Activated naive CD8-positive, alpha-beta T cell treated with anti-CD3 and anti-CD28 coated beads, Interleukin-2, amount 50 U/mL, for 24 hours (primary cell): Measurements from ENCODE around the gene ZSWIM2.
"Not testable (repeated sequence)": the region's sequence is repeated elsewhere in the genome, so short reads cannot be mapped to it uniquely, and the experiment has no call there.

ENCODE experiments used
- ATAC-seq: fragments of 150-1000 bp; cut with Tn5 transposase; one replicate; pipeline ENCODE4 v1.10.0; 2021
- DNase-seq: peaks from one replicate; pipeline ENCODE4 v3.0.0; 2021
- H3K27ac Mint-ChIP-seq: one replicate; pipeline ENCODE4 v1.8.0; 2021; ENCODE audit warnings: mild to moderate bottlenecking, mixed read lengths
- H3K27me3 Mint-ChIP-seq: one replicate; pipeline ENCODE4 v1.8.0; 2021; ENCODE audit warnings: mixed read lengths
- H3K36me3 Mint-ChIP-seq: one replicate; pipeline ENCODE4 v1.8.0; 2021; ENCODE audit warnings: low read depth, mixed read lengths
- H3K4me1 Mint-ChIP-seq: one replicate; pipeline ENCODE4 v1.8.0; 2021; ENCODE audit warnings: mixed read lengths
- H3K4me3 Mint-ChIP-seq: one replicate; pipeline ENCODE4 v1.8.0; 2021; ENCODE audit warnings: mild to moderate bottlenecking, moderate library complexity, mixed read lengths
- H3K9me3 Mint-ChIP-seq: one replicate; pipeline ENCODE4 v1.8.0; 2021; ENCODE audit warnings: mixed read lengths

ZSWIM2 gene

DNA sequence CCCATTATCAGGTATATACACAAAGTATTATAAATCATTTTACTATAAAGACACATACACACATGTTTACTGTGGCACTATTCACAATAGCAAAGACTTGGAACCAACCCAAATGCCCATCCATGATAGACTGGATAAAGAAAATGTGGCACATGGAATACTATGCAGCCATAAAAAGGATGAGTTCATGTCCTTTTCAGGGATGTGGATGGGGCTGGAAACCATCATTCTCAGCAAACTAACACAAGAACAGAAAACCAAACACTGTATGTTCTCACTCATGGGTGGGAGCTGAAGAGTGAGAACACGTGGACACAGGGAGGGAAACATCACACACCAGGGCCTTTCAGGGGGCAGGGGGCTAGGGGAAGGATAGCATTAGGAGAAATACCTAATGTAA is 50.4 kb downstream of the ZSWIM2 start:
- H3K9me3 Mint-ChIP-seq, H3K27me3 Mint-ChIP-seq, H3K36me3 Mint-ChIP-seq: not testable (repeated sequence)

DNA sequence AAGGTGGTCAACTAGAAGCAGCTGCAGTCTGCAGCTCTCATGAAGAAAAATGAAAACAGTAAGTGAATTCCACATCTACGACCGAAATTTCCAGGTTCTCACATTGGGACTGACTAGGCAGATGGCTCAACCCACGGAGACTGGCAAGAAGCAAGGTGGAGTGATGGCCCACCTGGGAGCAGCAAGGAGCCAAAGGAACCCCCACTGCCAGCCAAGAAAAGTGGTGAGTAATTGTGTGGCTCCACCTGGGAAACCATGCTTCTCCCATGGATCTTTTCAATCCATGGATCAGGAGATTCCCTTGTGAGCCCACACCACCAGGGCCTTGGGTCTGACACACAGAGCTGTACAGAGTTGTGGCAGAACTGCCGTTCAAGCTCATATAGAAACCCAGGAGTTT is 64.0 kb downstream of the ZSWIM2 start:
- DNase-seq: no peak
- Mint-ChIP-seq H3K36me3 (no peaks in the 10 kb centered on the region), H3K27me3 (no peaks in the 10 kb centered on the region), H3K4me3 (no peak overlapping the region), H3K27ac (no peak overlapping the region), H3K9me3 (peaks cover 16% of the 10 kb centered on the region), H3K4me1 (no peaks in the 10 kb centered on the region)
- ATAC-seq: no peak

More for the DNA sequence above, 50.4 kb downstream of the ZSWIM2 start:
- not testable (repeated sequence) for DNase-seq, ATAC-seq, H3K27ac Mint-ChIP-seq, H3K4me3 Mint-ChIP-seq, H3K4me1 Mint-ChIP-seq

DNA sequence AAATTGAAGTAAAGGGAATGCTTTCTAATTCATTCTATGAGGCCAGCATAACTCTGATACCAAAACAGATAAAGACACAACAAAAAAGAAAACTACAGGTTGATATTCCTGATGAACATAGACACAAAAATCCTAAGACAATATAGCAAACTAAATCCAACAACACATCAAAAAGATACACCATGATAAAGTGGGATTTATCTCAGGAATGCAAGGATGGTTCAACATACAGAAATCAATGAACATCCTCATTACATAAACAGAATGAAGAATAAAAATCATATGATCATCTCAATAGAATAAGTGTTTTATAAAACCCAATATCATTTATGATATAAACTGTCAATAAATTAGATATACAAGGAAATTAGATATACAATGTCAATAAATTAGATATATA is 65.7 kb downstream of the ZSWIM2 start:
- ATAC-seq (no peak), DNase-seq (no peak)
- Mint-ChIP-seq H3K27ac (no peak overlapping the region), H3K36me3 (no peaks in the 10 kb centered on the region), H3K4me1 (no peaks in the 10 kb centered on the region), H3K4me3 (no peak overlapping the region), H3K9me3 (peaks cover 12% of the 10 kb centered on the region), H3K27me3 (no peaks in the 10 kb centered on the region)

DNA sequence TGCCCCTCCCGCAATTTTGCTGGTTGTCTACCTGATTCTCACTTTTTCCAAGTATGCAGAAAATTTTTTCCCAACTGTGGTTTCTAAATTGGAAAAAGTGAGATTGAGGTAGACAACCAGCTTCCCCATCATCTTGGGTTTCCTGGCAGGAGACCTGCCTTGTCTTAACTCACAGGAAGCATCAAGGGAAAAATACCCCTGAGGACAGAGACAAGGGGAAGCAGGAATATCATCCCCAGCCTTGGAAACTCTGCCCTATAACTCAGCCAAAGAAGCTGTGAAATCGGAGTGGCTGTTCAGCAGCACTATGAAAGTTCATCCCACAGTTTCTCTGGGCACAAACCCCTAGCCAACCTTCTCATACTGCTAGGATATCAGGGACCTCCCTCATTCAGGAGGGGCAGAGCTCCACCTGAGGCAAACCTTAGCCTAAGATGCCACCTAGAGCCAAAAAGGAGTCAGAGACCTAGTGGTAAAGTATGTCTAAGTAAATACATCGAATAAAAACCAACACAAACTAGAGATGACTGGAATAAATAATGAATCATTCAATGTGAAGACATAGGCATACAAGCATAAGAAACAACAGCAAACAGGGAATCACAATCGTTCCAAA is 68.2 kb downstream of the ZSWIM2 start:
- H3K27me3 Mint-ChIP-seq: no peaks in the 10 kb centered on the region
- no peak overlapping the region for H3K4me3 Mint-ChIP-seq
- no peak for DNase-seq
- H3K27ac Mint-ChIP-seq: no peak overlapping the region
- ATAC-seq: no peak
- H3K9me3 Mint-ChIP-seq: peaks cover 10% of the 10 kb centered on the region
- no peaks in the 10 kb centered on the region for H3K36me3 Mint-ChIP-seq
- no peaks in the 10 kb centered on the region for H3K4me1 Mint-ChIP-seq
